Activated CD4-positive, alpha-beta T cell treated with anti-CD3 and anti-CD28 coated beads, Interleukin-2, amount 50 U/mL, for 24 hours (primary cell): Measurements from ENCODE around the gene AFF1.

ENCODE experiments used
- DNase-seq, 2 donors: peaks; one replicate each; pipeline ENCODE4 v3.0.0-alpha.2; 2020; ENCODE audit warnings: low read depth in 1 of 2, low spot score in 1 of 2

Gene AFF1

GRCh38 chr4:86947501-86948120 lies 12.8 kb downstream of the AFF1 start:
- no peak for DNase-seq

- DNase-seq, result no peak
Observed at GRCh38 chr4:86948276-86948675, 13.5 kb downstream of the AFF1 start.

GRCh38 chr4:86950831-86951525 lies 16.2 kb downstream of the AFF1 start:
- no peak for DNase-seq

GRCh38 chr4:86955888-86956451 lies 21.2 kb downstream of the AFF1 start:
- no peak for DNase-seq

- DNase-seq, result no peak
Observed at GRCh38 chr4:86957215-86957614, 22.4 kb downstream of the AFF1 start.

GRCh38 chr4:86959588-86960500 lies 25.0 kb downstream of the AFF1 start:
- DNase-seq, result no peak

GRCh38 chr4:86960557-86960961 lies 25.7 kb downstream of the AFF1 start:
- no peak for DNase-seq

- DNase-seq, result no peak
Observed at GRCh38 chr4:86961116-86961515, 26.3 kb downstream of the AFF1 start.

- DNase-seq, result no peak
Observed at GRCh38 chr4:86961605-86962295, 26.9 kb downstream of the AFF1 start.

- DNase-seq, result no peak
Observed at GRCh38 chr4:86963697-86964096, 28.9 kb downstream of the AFF1 start.

- DNase-seq, result no peak
Observed at GRCh38 chr4:86965019-86965976, 30.5 kb downstream of the AFF1 start.

GRCh38 chr4:86967073-86967472 lies 32.3 kb downstream of the AFF1 start:
- DNase-seq, result no peak

GRCh38 chr4:86967798-86968197 lies 33.0 kb downstream of the AFF1 start:
- DNase-seq, result no peak

GRCh38 chr4:86968547-86968946 lies 33.7 kb downstream of the AFF1 start:
- no peak for DNase-seq

- no peak for DNase-seq
Observed at GRCh38 chr4:86970447-86971354, 35.9 kb downstream of the AFF1 start.

GRCh38 chr4:86971355-86971683 lies 36.5 kb downstream of the AFF1 start:
- no peak for DNase-seq

- no peak for DNase-seq
Observed at GRCh38 chr4:86972997-86973396, 38.2 kb downstream of the AFF1 start.

GRCh38 chr4:86973668-86974067 lies 38.9 kb downstream of the AFF1 start:
- no peak for DNase-seq

GRCh38 chr4:86974551-86974994 lies 39.8 kb downstream of the AFF1 start:
- no peak for DNase-seq
